Measurements from ENCODE around the gene PTAFR.

DNA sequence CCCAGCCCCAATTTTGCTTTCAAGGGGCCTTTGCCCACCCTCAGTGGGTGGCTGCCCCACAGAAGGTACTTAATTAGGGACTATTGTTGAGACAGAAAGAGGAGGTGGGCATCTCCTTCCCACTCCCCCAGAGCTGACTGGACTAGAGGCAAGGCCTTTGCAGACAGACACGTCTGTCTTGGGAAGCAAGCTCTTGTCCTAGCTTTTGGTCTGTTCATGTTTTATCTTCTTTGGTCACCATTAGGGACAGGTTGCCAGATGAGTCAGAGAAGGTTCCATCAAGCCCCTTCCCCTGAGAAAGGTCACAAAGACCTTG lies 27.7 kb downstream of the PTAFR start:
- TF ChIP-seq, protein P1, sequence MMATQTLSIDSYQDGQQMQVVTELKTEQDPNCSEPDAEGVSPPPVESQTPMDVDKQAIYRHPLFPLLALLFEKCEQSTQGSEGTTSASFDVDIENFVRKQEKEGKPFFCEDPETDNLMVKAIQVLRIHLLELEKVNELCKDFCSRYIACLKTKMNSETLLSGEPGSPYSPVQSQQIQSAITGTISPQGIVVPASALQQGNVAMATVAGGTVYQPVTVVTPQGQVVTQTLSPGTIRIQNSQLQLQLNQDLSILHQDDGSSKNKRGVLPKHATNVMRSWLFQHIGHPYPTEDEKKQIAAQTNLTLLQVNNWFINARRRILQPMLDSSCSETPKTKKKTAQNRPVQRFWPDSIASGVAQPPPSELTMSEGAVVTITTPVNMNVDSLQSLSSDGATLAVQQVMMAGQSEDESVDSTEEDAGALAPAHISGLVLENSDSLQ (IDR thresholded peaks at IDR 0.05), result no peak
- TF ChIP-seq FOXK2 (IDR thresholded peaks at IDR 0.05) (no peak), FOXM1 (IDR thresholded peaks at IDR 0.05; ENCODE audit: borderline replicate concordance) (no peak), TARDBP (IDR thresholded peaks at IDR 0.05) (no peak), SP1 (IDR thresholded peaks at IDR 0.05) (no peak), NFRKB (IDR thresholded peaks at IDR 0.05) (no peak), ELF4 (IDR thresholded peaks at IDR 0.05) (no peak), FOXA1 (IDR thresholded peaks at IDR 0.05) (no peak), SUZ12 (IDR thresholded peaks at IDR 0.05) (no peak), ZNF384 (IDR thresholded peaks at IDR 0.05) (no peak)
